K562 (cell line): ENCODE measurements around the gene N4BP2. TPM values are rescaled to one million over a fixed set of nuclear protein-coding genes. Genes with fewer than 3 reads are reported as not detected.

Source experiments
- polyA plus RNA-seq, 8 experiments: library from polyadenylated mRNA; depleted of rRNA in 4 of 8; stranded (reverse) in 5 of 8; unstranded in 3 of 8; fragments of >200 nt; fragmentation: Nextera tagmentation in 2 of 8; fragmentation: Illumina TruSeq in 1 of 8; extraction: Ambion mirVana in 2 of 8; extraction: Trizol in 1 of 8; gene quantifications; 2 replicates each; pipeline versions ENCODE4 v1.2.1 to v1.2.3, GENCODE V29; 2011 to 2014; ENCODE audit warnings: inconsistent platforms in 1 of 8, missing spikeins in 1 of 8
- small RNA-seq: library from RNA; depleted of rRNA; stranded (forward); fragments of <200 nt; gene quantifications from one replicate; pipeline ENCODE3, GENCODE V24; 2014
- total RNA-seq, 7 experiments: library from RNA; depleted of rRNA in 6 of 7; stranded (reverse); fragments of >200 nt in 6 of 7; fragmentation: Illumina TruSeq in 2 of 7; extraction: Trizol in 2 of 7; gene quantifications; 2 replicates each; pipeline versions ENCODE4 v1.2.1 to v1.2.3, GENCODE V29; 2011 to 2021; ENCODE audit warnings: low replicate concordance in 1 of 7

Gene N4BP2
- total and polyA plus RNA-seq, 9 of the 15 experiments (the other 6 are each of a cell fraction or from before 2014, with no cell fraction given): 2.7 to 12.6 (median 7.6) TPM

Small RNA genes lying within 50 kb of the gene (small RNA-seq; reads per million reads assigned to genes)
- gene AC095057.1: not detected
- not detected for gene RF00432
- gene RNU6-1112P: not detected

Other genes with a start within 250 kb of the N4BP2 start
- gene PDS5A, start 78.9 kb upstream of the N4BP2 start, total RNA-seq (2014; rRNA removed): 50.9 and 53.8 TPM in 2 replicates
- 85.4 and 93.5 TPM in 2 replicates for gene PDS5A, start 78.9 kb upstream of the N4BP2 start, total RNA-seq (2014; rRNA removed; fragmentation: Illumina TruSeq; extraction: Trizol)
- 77.5 and 83.7 TPM in 2 replicates for gene PDS5A, start 78.9 kb upstream of the N4BP2 start, total RNA-seq (2015; rRNA removed; fragmentation: Illumina TruSeq; extraction: Trizol)
- gene PDS5A, start 78.9 kb upstream of the N4BP2 start, total RNA-seq (2021): 77.9 and 80.6 TPM in 2 replicates
- 53.9 and 76.8 TPM in 2 replicates for gene PDS5A, start 78.9 kb upstream of the N4BP2 start, polyA plus RNA-seq (2011; rRNA removed)
- gene PDS5A, start 78.9 kb upstream of the N4BP2 start, polyA plus RNA-seq (2014; fragmentation: Illumina TruSeq; extraction: Trizol): 58.8 and 70.0 TPM in 2 replicates
- gene PDS5A, start 78.9 kb upstream of the N4BP2 start, polyA plus RNA-seq (2014; fragmentation: Nextera tagmentation; extraction: Ambion mirVana): 10 to 100 TPM; 16.4 to 20.6 TPM
- gene PDS5A, start 78.9 kb upstream of the N4BP2 start, polyA plus RNA-seq (2014; rRNA removed): 37.5 and 42.7 TPM in 2 replicates
- 15.8 and 20.3 TPM in 2 replicates for gene RHOH, start 140.2 kb downstream of the N4BP2 start, total RNA-seq (2014; rRNA removed)
- 18.1 and 19.0 TPM in 2 replicates for gene RHOH, start 140.2 kb downstream of the N4BP2 start, total RNA-seq (2014; rRNA removed; fragmentation: Illumina TruSeq; extraction: Trizol)
- 17.3 and 17.4 TPM in 2 replicates for gene RHOH, start 140.2 kb downstream of the N4BP2 start, total RNA-seq (2015; rRNA removed; fragmentation: Illumina TruSeq; extraction: Trizol)
- 24.0 and 26.3 TPM in 2 replicates for gene RHOH, start 140.2 kb downstream of the N4BP2 start, total RNA-seq (2021)
- gene RHOH, start 140.2 kb downstream of the N4BP2 start, polyA plus RNA-seq (2011; rRNA removed): 1.4 and 14.3 TPM in 2 replicates
- gene RHOH, start 140.2 kb downstream of the N4BP2 start, polyA plus RNA-seq (2014; fragmentation: Illumina TruSeq; extraction: Trizol): 25.5 and 26.7 TPM in 2 replicates
- 10 to 100 TPM; 27.2 to 37.7 TPM for gene RHOH, start 140.2 kb downstream of the N4BP2 start, polyA plus RNA-seq (2014; fragmentation: Nextera tagmentation; extraction: Ambion mirVana)
- 23.2 and 32.5 TPM in 2 replicates for gene RHOH, start 140.2 kb downstream of the N4BP2 start, polyA plus RNA-seq (2014; rRNA removed)